ENCODE measurements around the gene MROH2A.

- TF ChIP-seq POLR2A (IDR thresholded peaks at IDR 0.05; ENCODE audit: low read depth, low read length) (no peak), POLR2AphosphoS5 (IDR thresholded peaks at IDR 0.05; ENCODE audit: low read depth, low read length) (no peak)
These were observed 20.4 kb downstream of the MROH2A start for GRCh38 chr2:233798335-233799086.
